ENCODE results near the gene RTN4IP1. TPM values are rescaled to one million over a fixed set of nuclear protein-coding genes. Genes with fewer than 3 reads are reported as not detected.

The RTN4IP1 gene
- total and polyA plus RNA-seq, 10 of the 15 experiments (the other 5 are each of a cell fraction or from before 2014, with no cell fraction given): 8.2 to 17.0 (median 9.8) TPM

DNA sequence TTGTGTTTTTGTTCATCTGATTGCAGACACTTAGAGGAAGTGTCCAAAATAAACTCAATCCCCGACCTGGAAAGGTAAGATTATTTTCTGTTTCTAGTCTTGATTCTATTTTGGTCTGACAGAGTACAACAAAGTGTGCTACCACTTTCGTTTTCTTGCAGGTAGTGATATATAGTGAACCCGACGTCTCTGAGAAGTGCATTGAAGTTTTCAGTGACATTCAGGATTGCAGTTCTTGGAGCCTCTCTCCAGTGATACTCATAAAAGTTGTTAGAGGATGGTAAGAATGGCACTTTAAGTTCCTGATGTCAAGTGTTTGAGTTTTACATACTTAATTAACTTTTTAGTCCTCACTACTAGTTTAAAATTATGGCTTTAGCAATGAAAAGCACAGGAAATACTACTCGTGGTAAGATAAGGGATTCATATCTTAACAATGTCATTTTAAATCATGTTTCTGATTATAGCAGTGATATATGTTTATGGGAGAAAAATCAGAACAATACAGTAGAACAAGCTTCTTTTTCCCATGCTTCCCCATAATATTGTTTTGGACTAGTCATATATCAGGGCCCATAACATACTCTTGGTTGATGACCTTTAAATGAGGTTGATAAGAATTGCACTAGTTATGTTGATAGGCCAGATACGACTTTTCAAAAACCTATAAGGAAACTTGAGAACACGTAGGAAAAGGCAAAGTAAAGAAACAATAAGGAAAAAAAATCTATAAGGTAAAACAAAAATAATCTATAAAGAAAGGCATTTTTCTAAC, 104.0 kb downstream of the RTN4IP1 start (continued):
- TF ChIP-seq, protein P1, sequence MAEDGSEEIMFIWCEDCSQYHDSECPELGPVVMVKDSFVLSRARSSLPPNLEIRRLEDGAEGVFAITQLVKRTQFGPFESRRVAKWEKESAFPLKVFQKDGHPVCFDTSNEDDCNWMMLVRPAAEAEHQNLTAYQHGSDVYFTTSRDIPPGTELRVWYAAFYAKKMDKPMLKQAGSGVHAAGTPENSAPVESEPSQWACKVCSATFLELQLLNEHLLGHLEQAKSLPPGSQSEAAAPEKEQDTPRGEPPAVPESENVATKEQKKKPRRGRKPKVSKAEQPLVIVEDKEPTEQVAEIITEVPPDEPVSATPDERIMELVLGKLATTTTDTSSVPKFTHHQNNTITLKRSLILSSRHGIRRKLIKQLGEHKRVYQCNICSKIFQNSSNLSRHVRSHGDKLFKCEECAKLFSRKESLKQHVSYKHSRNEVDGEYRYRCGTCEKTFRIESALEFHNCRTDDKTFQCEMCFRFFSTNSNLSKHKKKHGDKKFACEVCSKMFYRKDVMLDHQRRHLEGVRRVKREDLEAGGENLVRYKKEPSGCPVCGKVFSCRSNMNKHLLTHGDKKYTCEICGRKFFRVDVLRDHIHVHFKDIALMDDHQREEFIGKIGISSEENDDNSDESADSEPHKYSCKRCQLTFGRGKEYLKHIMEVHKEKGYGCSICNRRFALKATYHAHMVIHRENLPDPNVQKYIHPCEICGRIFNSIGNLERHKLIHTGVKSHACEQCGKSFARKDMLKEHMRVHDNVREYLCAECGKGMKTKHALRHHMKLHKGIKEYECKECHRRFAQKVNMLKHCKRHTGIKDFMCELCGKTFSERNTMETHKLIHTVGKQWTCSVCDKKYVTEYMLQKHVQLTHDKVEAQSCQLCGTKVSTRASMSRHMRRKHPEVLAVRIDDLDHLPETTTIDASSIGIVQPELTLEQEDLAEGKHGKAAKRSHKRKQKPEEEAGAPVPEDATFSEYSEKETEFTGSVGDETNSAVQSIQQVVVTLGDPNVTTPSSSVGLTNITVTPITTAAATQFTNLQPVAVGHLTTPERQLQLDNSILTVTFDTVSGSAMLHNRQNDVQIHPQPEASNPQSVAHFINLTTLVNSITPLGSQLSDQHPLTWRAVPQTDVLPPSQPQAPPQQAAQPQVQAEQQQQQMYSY (CRISPR knock-in tag; IDR thresholded peaks at IDR 0.05): no peak
- TF ChIP-seq RELA (IDR thresholded peaks at IDR 0.05; ENCODE audit: borderline replicate concordance, partially characterized antibody) (no peak), ESRRA (IDR thresholded peaks at IDR 0.05; ENCODE audit: low read length) (no peak), CBFB (IDR thresholded peaks at IDR 0.05; ENCODE audit: low read depth) (no peak), SRF (IDR thresholded peaks at IDR 0.05; ENCODE audit: low read depth in 2 of 2, low read length in 2 of 2) (no peak), MEF2B (IDR thresholded peaks at IDR 0.05; ENCODE audit: partially characterized antibody, poor library complexity, severe bottlenecking) (peak; percentile 84), TBL1XR1 (IDR thresholded peaks at IDR 0.05; ENCODE audit: low read depth, low read length) (peak; percentile 80; the same call in 1 of the 2 replicates), MTA3 (IDR thresholded peaks at IDR 0.05; ENCODE audit: borderline replicate concordance, low read length) (no peak), ZNF384 (IDR thresholded peaks at IDR 0.05; ENCODE audit: borderline replicate concordance, low read depth, low read length) (no peak), TARDBP (IDR thresholded peaks at IDR 0.05; ENCODE audit: borderline replicate concordance) (no peak), ATF7 (IDR thresholded peaks at IDR 0.05; ENCODE audit: low read depth) (peak; percentile 37), SP1 (IDR thresholded peaks at IDR 0.05; ENCODE audit: low read depth, low read length) (no peak), FOXK2 (IDR thresholded peaks at IDR 0.05) (no peak), SMARCA5 (IDR thresholded peaks at IDR 0.05) (no peak), BACH1 (IDR thresholded peaks at IDR 0.05; ENCODE audit: borderline replicate concordance) (no peak), STAT3 (IDR thresholded peaks at IDR 0.05; ENCODE audit: low read depth, low read length) (no peak), EP300 (IDR thresholded peaks at IDR 0.05; ENCODE audit: borderline replicate concordance in 1 of 2, control insufficient read depth in 1 of 2, low read depth in 2 of 2, low read length in 2 of 2) (no peak)
- TF ChIP-seq, protein P2, sequence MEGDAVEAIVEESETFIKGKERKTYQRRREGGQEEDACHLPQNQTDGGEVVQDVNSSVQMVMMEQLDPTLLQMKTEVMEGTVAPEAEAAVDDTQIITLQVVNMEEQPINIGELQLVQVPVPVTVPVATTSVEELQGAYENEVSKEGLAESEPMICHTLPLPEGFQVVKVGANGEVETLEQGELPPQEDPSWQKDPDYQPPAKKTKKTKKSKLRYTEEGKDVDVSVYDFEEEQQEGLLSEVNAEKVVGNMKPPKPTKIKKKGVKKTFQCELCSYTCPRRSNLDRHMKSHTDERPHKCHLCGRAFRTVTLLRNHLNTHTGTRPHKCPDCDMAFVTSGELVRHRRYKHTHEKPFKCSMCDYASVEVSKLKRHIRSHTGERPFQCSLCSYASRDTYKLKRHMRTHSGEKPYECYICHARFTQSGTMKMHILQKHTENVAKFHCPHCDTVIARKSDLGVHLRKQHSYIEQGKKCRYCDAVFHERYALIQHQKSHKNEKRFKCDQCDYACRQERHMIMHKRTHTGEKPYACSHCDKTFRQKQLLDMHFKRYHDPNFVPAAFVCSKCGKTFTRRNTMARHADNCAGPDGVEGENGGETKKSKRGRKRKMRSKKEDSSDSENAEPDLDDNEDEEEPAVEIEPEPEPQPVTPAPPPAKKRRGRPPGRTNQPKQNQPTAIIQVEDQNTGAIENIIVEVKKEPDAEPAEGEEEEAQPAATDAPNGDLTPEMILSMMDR (IDR thresholded peaks at IDR 0.05 in 2 of 3, conservative IDR thresholded peaks at IDR 0.05 in 1 of 3; ENCODE audit: control insufficient read depth in 2 of 3, extremely low read depth in 1 of 3, insufficient read depth in 1 of 3, low read depth in 3 of 3, low read length in 3 of 3): no peak
- TF ChIP-seq, protein P3, sequence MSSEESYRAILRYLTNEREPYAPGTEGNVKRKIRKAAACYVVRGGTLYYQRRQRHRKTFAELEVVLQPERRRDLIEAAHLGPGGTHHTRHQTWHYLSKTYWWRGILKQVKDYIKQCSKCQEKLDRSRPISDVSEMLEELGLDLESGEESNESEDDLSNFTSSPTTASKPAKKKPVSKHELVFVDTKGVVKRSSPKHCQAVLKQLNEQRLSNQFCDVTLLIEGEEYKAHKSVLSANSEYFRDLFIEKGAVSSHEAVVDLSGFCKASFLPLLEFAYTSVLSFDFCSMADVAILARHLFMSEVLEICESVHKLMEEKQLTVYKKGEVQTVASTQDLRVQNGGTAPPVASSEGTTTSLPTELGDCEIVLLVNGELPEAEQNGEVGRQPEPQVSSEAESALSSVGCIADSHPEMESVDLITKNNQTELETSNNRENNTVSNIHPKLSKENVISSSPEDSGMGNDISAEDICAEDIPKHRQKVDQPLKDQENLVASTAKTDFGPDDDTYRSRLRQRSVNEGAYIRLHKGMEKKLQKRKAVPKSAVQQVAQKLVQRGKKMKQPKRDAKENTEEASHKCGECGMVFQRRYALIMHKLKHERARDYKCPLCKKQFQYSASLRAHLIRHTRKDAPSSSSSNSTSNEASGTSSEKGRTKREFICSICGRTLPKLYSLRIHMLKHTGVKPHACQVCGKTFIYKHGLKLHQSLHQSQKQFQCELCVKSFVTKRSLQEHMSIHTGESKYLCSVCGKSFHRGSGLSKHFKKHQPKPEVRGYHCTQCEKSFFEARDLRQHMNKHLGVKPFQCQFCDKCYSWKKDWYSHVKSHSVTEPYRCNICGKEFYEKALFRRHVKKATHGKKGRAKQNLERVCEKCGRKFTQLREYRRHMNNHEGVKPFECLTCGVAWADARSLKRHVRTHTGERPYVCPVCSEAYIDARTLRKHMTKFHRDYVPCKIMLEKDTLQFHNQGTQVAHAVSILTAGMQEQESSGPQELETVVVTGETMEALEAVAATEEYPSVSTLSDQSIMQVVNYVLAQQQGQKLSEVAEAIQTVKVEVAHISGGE (CRISPR knock-in tag; IDR thresholded peaks at IDR 0.05): no peak
- TF ChIP-seq, protein P4, sequence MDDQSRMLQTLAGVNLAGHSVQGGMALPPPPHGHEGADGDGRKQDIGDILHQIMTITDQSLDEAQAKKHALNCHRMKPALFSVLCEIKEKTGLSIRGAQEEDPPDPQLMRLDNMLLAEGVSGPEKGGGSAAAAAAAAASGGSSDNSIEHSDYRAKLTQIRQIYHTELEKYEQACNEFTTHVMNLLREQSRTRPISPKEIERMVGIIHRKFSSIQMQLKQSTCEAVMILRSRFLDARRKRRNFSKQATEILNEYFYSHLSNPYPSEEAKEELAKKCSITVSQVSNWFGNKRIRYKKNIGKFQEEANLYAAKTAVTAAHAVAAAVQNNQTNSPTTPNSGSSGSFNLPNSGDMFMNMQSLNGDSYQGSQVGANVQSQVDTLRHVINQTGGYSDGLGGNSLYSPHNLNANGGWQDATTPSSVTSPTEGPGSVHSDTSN (IDR thresholded peaks at IDR 0.05; ENCODE audit: insufficient replicate concordance, low read depth, low read length): no peak

Measured in GM12878 (cell line).